Measurements from ENCODE around the gene EIF3CL.
"Not testable (repeated sequence)": the region's sequence is repeated elsewhere in the genome, so short reads cannot be mapped to it uniquely, and the experiment has no call there.

Gene EIF3CL

GRCh38 chr16:28403220-28404072 lies at the start of gene EIF3CL:
TSS of gene EIF3CL (minus strand) at chr16:28403841. CDS start at chr16:28403618, 223 bp downstream.
- not testable (repeated sequence) for H3K4me1 ChIP-seq (ENCODE audit: control insufficient read depth in 1 of 2, insufficient read depth in 2 of 2, low read length in 2 of 2); H3K9me3 ChIP-seq (ENCODE audit: control insufficient read depth in 1 of 2, low read length in 2 of 2); H3K27ac ChIP-seq (ENCODE audit: low read length); H3K36me3 ChIP-seq (ENCODE audit: control insufficient read depth in 1 of 2, insufficient read depth in 2 of 2, low read length in 2 of 2); H3K27me3 ChIP-seq (ENCODE audit: low read depth, low read length)
- peak within 1 kb of the TSS in 1 of 2 donors; percentile 28 for H3K4me3 ChIP-seq (ENCODE audit: low read depth in 1 of 2, low read length in 2 of 2)

GRCh38 chr16:28447081-28447480 lies 43.4 kb upstream of the EIF3CL start:
- H3K27ac ChIP-seq (ENCODE audit: low read length); H3K36me3 ChIP-seq (ENCODE audit: control insufficient read depth in 1 of 2, insufficient read depth in 2 of 2, low read length in 2 of 2); H3K4me3 ChIP-seq (ENCODE audit: low read depth in 1 of 2, low read length in 2 of 2); H3K4me1 ChIP-seq (ENCODE audit: control insufficient read depth in 1 of 2, insufficient read depth in 2 of 2, low read length in 2 of 2); H3K27me3 ChIP-seq (ENCODE audit: low read depth, low read length); H3K9me3 ChIP-seq (ENCODE audit: control insufficient read depth in 1 of 2, low read length in 2 of 2): not testable (repeated sequence)

- not testable (repeated sequence) for H3K27ac ChIP-seq (ENCODE audit: low read length); H3K4me1 ChIP-seq (ENCODE audit: control insufficient read depth in 1 of 2, insufficient read depth in 2 of 2, low read length in 2 of 2); H3K36me3 ChIP-seq (ENCODE audit: control insufficient read depth in 1 of 2, insufficient read depth in 2 of 2, low read length in 2 of 2); H3K4me3 ChIP-seq (ENCODE audit: low read depth in 1 of 2, low read length in 2 of 2); H3K27me3 ChIP-seq (ENCODE audit: low read depth, low read length); H3K9me3 ChIP-seq (ENCODE audit: control insufficient read depth in 1 of 2, low read length in 2 of 2)
Measured at GRCh38 chr16:28446388-28446787, 42.7 kb upstream of the EIF3CL start.

GRCh38 chr16:28443943-28444342 lies 40.3 kb upstream of the EIF3CL start:
- H3K4me3 ChIP-seq (ENCODE audit: low read depth in 1 of 2, low read length in 2 of 2); H3K27ac ChIP-seq (ENCODE audit: low read length); H3K4me1 ChIP-seq (ENCODE audit: control insufficient read depth in 1 of 2, insufficient read depth in 2 of 2, low read length in 2 of 2); H3K9me3 ChIP-seq (ENCODE audit: control insufficient read depth in 1 of 2, low read length in 2 of 2); H3K27me3 ChIP-seq (ENCODE audit: low read depth, low read length); H3K36me3 ChIP-seq (ENCODE audit: control insufficient read depth in 1 of 2, insufficient read depth in 2 of 2, low read length in 2 of 2): not testable (repeated sequence)

- not testable (repeated sequence) for H3K36me3 ChIP-seq (ENCODE audit: control insufficient read depth in 1 of 2, insufficient read depth in 2 of 2, low read length in 2 of 2); H3K27me3 ChIP-seq (ENCODE audit: low read depth, low read length); H3K9me3 ChIP-seq (ENCODE audit: control insufficient read depth in 1 of 2, low read length in 2 of 2); H3K27ac ChIP-seq (ENCODE audit: low read length); H3K4me1 ChIP-seq (ENCODE audit: control insufficient read depth in 1 of 2, insufficient read depth in 2 of 2, low read length in 2 of 2); H3K4me3 ChIP-seq (ENCODE audit: low read depth in 1 of 2, low read length in 2 of 2)
Measured at GRCh38 chr16:28438899-28439298, 35.3 kb upstream of the EIF3CL start.

- not testable (repeated sequence) for H3K27ac ChIP-seq (ENCODE audit: low read length); H3K9me3 ChIP-seq (ENCODE audit: control insufficient read depth in 1 of 2, low read length in 2 of 2); H3K4me3 ChIP-seq (ENCODE audit: low read depth in 1 of 2, low read length in 2 of 2); H3K4me1 ChIP-seq (ENCODE audit: control insufficient read depth in 1 of 2, insufficient read depth in 2 of 2, low read length in 2 of 2); H3K36me3 ChIP-seq (ENCODE audit: control insufficient read depth in 1 of 2, insufficient read depth in 2 of 2, low read length in 2 of 2); H3K27me3 ChIP-seq (ENCODE audit: low read depth, low read length)
Measured at GRCh38 chr16:28435340-28435739, 31.7 kb upstream of the EIF3CL start.

- not testable (repeated sequence) for H3K27ac ChIP-seq (ENCODE audit: low read length); H3K4me1 ChIP-seq (ENCODE audit: control insufficient read depth in 1 of 2, insufficient read depth in 2 of 2, low read length in 2 of 2); H3K36me3 ChIP-seq (ENCODE audit: control insufficient read depth in 1 of 2, insufficient read depth in 2 of 2, low read length in 2 of 2); H3K4me3 ChIP-seq (ENCODE audit: low read depth in 1 of 2, low read length in 2 of 2); H3K9me3 ChIP-seq (ENCODE audit: control insufficient read depth in 1 of 2, low read length in 2 of 2); H3K27me3 ChIP-seq (ENCODE audit: low read depth, low read length)
Measured at GRCh38 chr16:28426060-28426680, 22.5 kb upstream of the EIF3CL start.

GRCh38 chr16:28421071-28421750 lies 17.6 kb upstream of the EIF3CL start:
- not testable (repeated sequence) for H3K4me1 ChIP-seq (ENCODE audit: control insufficient read depth in 1 of 2, insufficient read depth in 2 of 2, low read length in 2 of 2); H3K36me3 ChIP-seq (ENCODE audit: control insufficient read depth in 1 of 2, insufficient read depth in 2 of 2, low read length in 2 of 2); H3K4me3 ChIP-seq (ENCODE audit: low read depth in 1 of 2, low read length in 2 of 2); H3K9me3 ChIP-seq (ENCODE audit: control insufficient read depth in 1 of 2, low read length in 2 of 2); H3K27ac ChIP-seq (ENCODE audit: low read length); H3K27me3 ChIP-seq (ENCODE audit: low read depth, low read length)

- H3K36me3 ChIP-seq (ENCODE audit: control insufficient read depth in 1 of 2, insufficient read depth in 2 of 2, low read length in 2 of 2); H3K9me3 ChIP-seq (ENCODE audit: control insufficient read depth in 1 of 2, low read length in 2 of 2); H3K27me3 ChIP-seq (ENCODE audit: low read depth, low read length): not testable (repeated sequence)
Measured at GRCh38 chr16:28417033-28417432, 13.4 kb upstream of the EIF3CL start.

GRCh38 chr16:28414530-28414929 lies 10.9 kb upstream of the EIF3CL start:
- not testable (repeated sequence) for H3K4me3 ChIP-seq (ENCODE audit: low read depth in 1 of 2, low read length in 2 of 2); H3K9me3 ChIP-seq (ENCODE audit: control insufficient read depth in 1 of 2, low read length in 2 of 2); H3K36me3 ChIP-seq (ENCODE audit: control insufficient read depth in 1 of 2, insufficient read depth in 2 of 2, low read length in 2 of 2)

More at GRCh38 chr16:28417033-28417432, 13.4 kb upstream of the EIF3CL start:
- not testable (repeated sequence) for H3K4me3 ChIP-seq (ENCODE audit: low read depth in 1 of 2, low read length in 2 of 2); H3K4me1 ChIP-seq (ENCODE audit: control insufficient read depth in 1 of 2, insufficient read depth in 2 of 2, low read length in 2 of 2); H3K27ac ChIP-seq (ENCODE audit: low read length)

GRCh38 chr16:28413585-28413984 lies 9.9 kb upstream of the EIF3CL start:
- H3K9me3 ChIP-seq (ENCODE audit: control insufficient read depth in 1 of 2, low read length in 2 of 2); H3K27me3 ChIP-seq (ENCODE audit: low read depth, low read length); H3K27ac ChIP-seq (ENCODE audit: low read length); H3K4me3 ChIP-seq (ENCODE audit: low read depth in 1 of 2, low read length in 2 of 2); H3K4me1 ChIP-seq (ENCODE audit: control insufficient read depth in 1 of 2, insufficient read depth in 2 of 2, low read length in 2 of 2); H3K36me3 ChIP-seq (ENCODE audit: control insufficient read depth in 1 of 2, insufficient read depth in 2 of 2, low read length in 2 of 2): not testable (repeated sequence)

More at GRCh38 chr16:28414530-28414929, 10.9 kb upstream of the EIF3CL start:
- H3K4me1 ChIP-seq (ENCODE audit: control insufficient read depth in 1 of 2, insufficient read depth in 2 of 2, low read length in 2 of 2); H3K27ac ChIP-seq (ENCODE audit: low read length); H3K27me3 ChIP-seq (ENCODE audit: low read depth, low read length): not testable (repeated sequence)

All from muscle layer of duodenum (tissue), 2 donors.